T-helper 17 cell (primary cell): ENCODE measurements around the gene SYT1. TPM values are rescaled to one million over a fixed set of nuclear protein-coding genes. Genes with fewer than 3 reads are reported as not detected.

Experiments used
- ATAC-seq: fragments of 150-1000 bp; cut with Tn5 transposase; 2 replicates; pipeline ENCODE4 v1.10.0; 2021; ENCODE audit warnings: mild to moderate bottlenecking, moderate library complexity
- DNase-seq, 3 donors: peaks; one replicate each; pipeline versions ENCODE4 v3.0.0 to v3.0.0-alpha.2; 2020 to 2021
- H3K9me3 ChIP-seq: one replicate; pipeline ENCODE4 v1.7.0; 2013; ENCODE audit warnings: low read length, mild to moderate bottlenecking; ENCODE audit not compliant: control insufficient read depth, poor library complexity, severe bottlenecking
- H3K27ac Mint-ChIP-seq: one replicate; pipeline ENCODE4 v1.8.0; 2022; ENCODE audit warnings: mild to moderate bottlenecking, moderate library complexity, mixed read lengths
- H3K27me3 Mint-ChIP-seq: one replicate; pipeline ENCODE4 v1.8.0; 2022; ENCODE audit warnings: mixed read lengths
- H3K36me3 Mint-ChIP-seq: one replicate; pipeline ENCODE4 v1.8.0; 2022; ENCODE audit warnings: low read depth, mixed read lengths
- H3K4me1 Mint-ChIP-seq: one replicate; pipeline ENCODE4 v1.8.0; 2022; ENCODE audit warnings: mild to moderate bottlenecking, mixed read lengths
- H3K4me3 Mint-ChIP-seq: one replicate; pipeline ENCODE4 v1.8.0; 2022; ENCODE audit warnings: mild to moderate bottlenecking, moderate library complexity, mixed read lengths
- total RNA-seq, 4 donors: library from RNA in 2 of 4; stranded (reverse) in 2 of 4; gene quantifications; one replicate each; pipeline ENCODE4 v1.2.3 and lab custom pipeline; 2022 to 2026

SYT1 gene
- total RNA-seq, 2 donors from 2014 or later = not detected

DNA sequence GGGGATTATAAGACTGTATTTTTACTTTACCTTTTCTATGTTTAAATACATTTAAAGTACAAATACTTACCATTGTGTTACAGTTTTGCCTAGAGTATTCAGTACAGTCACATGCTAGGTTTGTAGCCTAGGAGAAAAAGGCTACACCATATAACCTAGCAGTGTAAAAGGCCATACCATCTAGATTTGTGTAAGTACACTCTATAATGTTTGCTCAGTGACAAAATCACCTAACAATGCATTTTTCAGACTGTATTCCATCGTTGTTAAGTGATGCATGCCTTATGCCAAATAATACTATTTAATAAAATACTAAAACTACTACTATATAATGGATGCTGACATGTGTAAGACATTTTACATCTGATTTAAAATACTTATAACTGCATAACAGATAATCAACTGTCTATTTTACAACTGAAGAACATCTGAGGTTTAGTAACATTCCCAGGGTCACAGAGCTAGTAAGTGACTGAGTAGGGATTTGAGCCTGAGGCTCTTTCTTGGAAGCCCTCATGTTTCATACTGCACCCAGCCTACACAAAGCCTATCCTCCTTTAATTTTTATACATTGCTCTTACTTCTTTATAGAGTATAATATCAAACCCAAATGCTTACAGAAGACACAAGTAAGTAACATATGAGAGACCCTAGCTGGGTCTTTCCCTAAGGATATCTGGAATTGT lies 296.8 kb downstream of the SYT1 start:
- DNase-seq = no peak
- H3K36me3 Mint-ChIP-seq = no peaks in the 10 kb centered on the region
- H3K9me3 ChIP-seq = no peaks in the 10 kb centered on the region
- no peaks in the 10 kb centered on the region for H3K4me1 Mint-ChIP-seq
- H3K27ac Mint-ChIP-seq = no peak overlapping the region
- no peak for ATAC-seq
- no peak overlapping the region for H3K4me3 Mint-ChIP-seq
- H3K27me3 Mint-ChIP-seq = no peaks in the 10 kb centered on the region

DNA sequence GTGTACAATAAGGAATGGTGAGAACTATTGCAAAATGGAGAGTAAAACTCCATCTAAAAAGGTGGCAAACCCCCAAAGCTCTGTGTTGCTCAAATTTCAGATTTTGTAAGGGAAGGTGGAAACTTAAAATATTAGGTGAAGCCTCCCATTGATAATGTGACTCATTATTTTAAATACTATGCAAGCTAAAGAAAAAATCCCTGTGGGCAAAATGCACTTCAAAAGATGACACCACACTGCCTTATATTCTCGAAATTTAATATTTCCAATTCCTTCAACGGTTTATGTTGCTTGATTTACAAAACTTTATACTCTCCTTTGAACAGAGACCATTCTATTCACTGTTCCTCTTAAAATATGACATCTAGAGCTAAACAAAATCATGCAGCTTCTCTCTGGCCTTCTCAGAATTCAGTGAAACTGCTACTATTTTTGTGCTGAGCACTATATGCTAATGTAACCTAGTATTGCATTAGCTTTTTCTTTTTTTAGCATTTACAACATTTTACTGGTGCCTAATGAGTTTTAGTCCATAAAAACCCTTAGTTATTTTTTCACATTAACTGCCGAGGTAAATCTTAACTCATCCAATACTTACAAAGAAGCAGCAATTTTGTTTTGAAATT lies 297.7 kb downstream of the SYT1 start:
- Mint-ChIP-seq H3K4me3 (no peak overlapping the region), H3K27me3 (no peaks in the 10 kb centered on the region), H3K4me1 (no peaks in the 10 kb centered on the region), H3K36me3 (no peaks in the 10 kb centered on the region), H3K27ac (no peak overlapping the region)
- ATAC-seq = no peak
- no peaks in the 10 kb centered on the region for H3K9me3 ChIP-seq
- no peak for DNase-seq

DNA sequence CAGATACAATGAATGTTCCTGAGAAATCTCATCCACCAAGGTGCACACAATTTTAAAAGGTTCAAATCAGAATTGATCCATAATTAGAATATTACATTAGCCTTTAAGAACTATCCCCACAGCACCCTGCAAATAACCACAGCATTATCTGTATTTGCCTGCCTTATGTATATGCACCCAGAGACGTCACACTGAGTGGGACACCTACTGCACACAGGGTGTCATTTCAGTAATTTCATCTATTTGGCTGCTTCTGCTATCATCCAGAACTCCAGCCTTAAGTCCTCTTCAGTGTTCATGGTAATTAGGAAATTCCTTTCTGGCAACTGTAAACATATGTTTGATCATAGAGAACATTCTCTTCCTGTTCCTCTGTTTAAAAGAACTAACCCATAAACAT lies 298.4 kb downstream of the SYT1 start:
- Mint-ChIP-seq H3K4me3 (no peak overlapping the region), H3K4me1 (no peaks in the 10 kb centered on the region), H3K27me3 (no peaks in the 10 kb centered on the region), H3K27ac (no peak overlapping the region), H3K36me3 (no peaks in the 10 kb centered on the region)
- no peak for DNase-seq
- no peaks in the 10 kb centered on the region for H3K9me3 ChIP-seq
- ATAC-seq = no peak

DNA sequence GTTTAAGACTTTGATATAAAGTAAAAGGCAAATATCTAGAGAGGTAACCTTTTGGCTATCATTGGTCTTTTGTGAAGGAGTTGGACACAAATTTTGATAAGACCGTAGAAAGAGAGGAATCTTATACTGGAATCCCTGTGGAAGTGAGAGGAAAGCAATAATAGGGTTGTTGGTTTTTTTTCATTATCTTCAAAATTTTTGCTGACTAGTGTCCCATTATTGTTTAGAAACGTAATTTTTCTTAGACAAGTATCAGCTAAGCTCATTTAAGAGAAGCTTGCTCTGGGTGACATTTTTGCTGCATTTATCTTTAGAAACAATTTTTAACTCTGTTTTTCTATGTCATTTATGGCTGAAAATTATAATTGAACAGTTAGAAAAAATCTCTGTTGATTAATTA lies 300.3 kb downstream of the SYT1 start:
- ATAC-seq (no peak), DNase-seq (no peak)
- no peaks in the 10 kb centered on the region for H3K27me3 Mint-ChIP-seq
- no peak overlapping the region for H3K4me3 Mint-ChIP-seq
- no peak overlapping the region for H3K27ac Mint-ChIP-seq
- no peaks in the 10 kb centered on the region for H3K9me3 ChIP-seq
- no peaks in the 10 kb centered on the region for H3K4me1 Mint-ChIP-seq
- H3K36me3 Mint-ChIP-seq = no peaks in the 10 kb centered on the region

DNA sequence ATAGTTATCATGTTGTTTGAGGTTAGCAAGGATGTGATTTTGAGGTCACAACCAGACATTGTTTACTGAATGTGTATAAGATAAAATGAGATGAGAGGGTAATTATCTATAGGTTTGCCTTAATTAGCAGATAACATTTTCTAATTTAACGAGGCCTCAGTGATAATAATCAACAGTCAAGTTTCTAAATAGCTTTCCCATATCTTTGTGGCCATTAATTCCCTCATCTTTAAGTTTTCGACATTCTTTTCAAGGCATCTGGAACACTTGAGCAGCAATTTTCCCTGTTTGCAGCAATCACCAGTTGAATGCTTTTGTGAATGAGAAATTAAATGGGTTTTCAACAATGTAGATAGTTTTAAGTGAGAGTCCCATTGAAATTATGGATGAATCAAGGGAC lies 304.1 kb downstream of the SYT1 start:
- Mint-ChIP-seq H3K27ac (no peak overlapping the region), H3K36me3 (no peaks in the 10 kb centered on the region), H3K27me3 (no peaks in the 10 kb centered on the region), H3K4me3 (no peak overlapping the region), H3K4me1 (no peaks in the 10 kb centered on the region)
- no peaks in the 10 kb centered on the region for H3K9me3 ChIP-seq
- DNase-seq = no peak
- ATAC-seq = no peak

DNA sequence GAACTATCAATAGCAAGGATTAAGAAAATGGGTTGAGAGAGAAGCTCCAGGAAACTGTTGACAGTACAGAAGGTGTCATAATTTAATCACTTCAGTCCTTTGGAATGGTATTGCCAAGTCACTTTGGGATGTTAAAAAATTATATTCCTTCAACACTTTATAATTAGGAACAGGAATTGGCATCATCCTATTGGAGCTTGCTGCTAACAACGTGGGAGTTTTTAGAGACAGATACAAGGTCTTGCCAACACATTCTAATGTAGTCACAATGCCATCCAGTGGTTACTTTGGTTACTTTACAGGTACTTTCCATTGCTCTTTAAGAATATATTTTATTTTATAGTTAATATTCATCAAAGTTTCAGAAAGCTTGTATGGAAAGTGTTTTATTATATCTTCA lies 310.1 kb downstream of the SYT1 start:
- H3K9me3 ChIP-seq = no peaks in the 10 kb centered on the region
- H3K27me3 Mint-ChIP-seq = no peaks in the 10 kb centered on the region
- no peaks in the 10 kb centered on the region for H3K4me1 Mint-ChIP-seq
- H3K4me3 Mint-ChIP-seq = no peak overlapping the region
- H3K36me3 Mint-ChIP-seq = no peaks in the 10 kb centered on the region
- DNase-seq (no peak), ATAC-seq (no peak)
- H3K27ac Mint-ChIP-seq = no peak overlapping the region

DNA sequence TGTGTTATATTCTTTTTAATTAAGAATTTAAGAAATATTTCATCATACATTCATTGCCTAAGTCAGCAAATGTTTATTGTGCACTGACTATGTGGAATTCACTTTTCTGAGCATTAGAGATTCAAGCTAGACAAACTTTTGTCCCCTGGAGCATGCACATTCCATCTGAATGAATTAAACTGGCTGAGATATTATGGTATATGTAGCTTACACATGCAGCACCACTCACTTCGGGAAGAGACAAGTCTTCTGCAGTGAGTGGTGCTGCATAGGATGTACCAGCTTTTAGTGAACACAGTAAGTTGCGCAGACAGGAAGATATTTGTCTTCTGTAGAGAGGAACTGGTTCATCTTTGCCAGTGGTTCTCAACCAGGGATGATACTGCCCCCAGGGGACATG lies 318.4 kb downstream of the SYT1 start:
- ATAC-seq = no peak
- H3K4me3 Mint-ChIP-seq = no peak overlapping the region
- H3K36me3 Mint-ChIP-seq = no peaks in the 10 kb centered on the region
- H3K4me1 Mint-ChIP-seq = no peaks in the 10 kb centered on the region
- H3K27me3 Mint-ChIP-seq = no peaks in the 10 kb centered on the region
- no peak for DNase-seq
- no peaks in the 10 kb centered on the region for H3K9me3 ChIP-seq
- no peak overlapping the region for H3K27ac Mint-ChIP-seq

DNA sequence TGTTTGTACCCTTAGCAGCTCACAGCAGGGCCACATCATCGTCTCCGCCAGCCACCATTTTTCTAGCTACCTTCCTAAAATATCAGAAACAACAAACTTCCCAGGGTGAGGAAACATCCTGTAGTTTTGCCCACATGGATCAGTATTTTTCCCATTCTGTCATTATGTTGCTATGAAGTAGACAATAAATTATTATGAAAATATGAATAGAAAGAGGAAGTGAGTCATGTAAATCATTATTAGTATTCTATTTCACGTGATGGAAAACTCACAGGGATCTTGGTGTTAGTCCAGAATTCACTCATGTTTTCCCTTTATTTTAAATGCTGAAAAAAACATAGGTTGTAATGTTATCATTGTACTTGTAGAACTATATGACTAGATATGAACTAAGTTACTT lies 319.4 kb downstream of the SYT1 start:
- Mint-ChIP-seq H3K4me3 (no peak overlapping the region), H3K36me3 (no peaks in the 10 kb centered on the region), H3K27me3 (no peaks in the 10 kb centered on the region), H3K27ac (no peak overlapping the region), H3K4me1 (no peaks in the 10 kb centered on the region)
- no peaks in the 10 kb centered on the region for H3K9me3 ChIP-seq
- ATAC-seq = no peak
- no peak for DNase-seq

DNA sequence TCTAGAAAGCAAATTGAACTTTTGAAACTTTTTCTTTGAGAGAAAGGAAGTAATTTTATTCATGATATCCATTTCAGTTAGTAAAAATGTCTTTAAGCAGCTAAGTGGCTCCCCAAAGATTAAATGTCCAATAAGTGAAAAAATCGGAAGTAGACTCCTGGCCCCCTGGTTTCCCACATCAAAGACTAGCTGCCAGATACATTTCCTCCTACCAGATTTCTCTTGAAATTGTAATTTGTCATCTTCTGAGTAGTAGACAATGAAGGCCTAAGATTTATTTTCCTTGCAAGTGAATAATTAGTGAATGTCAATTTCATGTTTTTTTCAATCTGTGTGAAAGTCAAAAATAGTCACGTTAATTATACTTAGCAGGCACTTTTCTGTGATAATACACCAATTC lies 321.9 kb downstream of the SYT1 start:
- Mint-ChIP-seq H3K4me3 (no peak overlapping the region), H3K27me3 (no peaks in the 10 kb centered on the region), H3K36me3 (no peaks in the 10 kb centered on the region), H3K27ac (no peak overlapping the region), H3K4me1 (no peaks in the 10 kb centered on the region)
- no peaks in the 10 kb centered on the region for H3K9me3 ChIP-seq
- ATAC-seq (no peak), DNase-seq (no peak)

DNA sequence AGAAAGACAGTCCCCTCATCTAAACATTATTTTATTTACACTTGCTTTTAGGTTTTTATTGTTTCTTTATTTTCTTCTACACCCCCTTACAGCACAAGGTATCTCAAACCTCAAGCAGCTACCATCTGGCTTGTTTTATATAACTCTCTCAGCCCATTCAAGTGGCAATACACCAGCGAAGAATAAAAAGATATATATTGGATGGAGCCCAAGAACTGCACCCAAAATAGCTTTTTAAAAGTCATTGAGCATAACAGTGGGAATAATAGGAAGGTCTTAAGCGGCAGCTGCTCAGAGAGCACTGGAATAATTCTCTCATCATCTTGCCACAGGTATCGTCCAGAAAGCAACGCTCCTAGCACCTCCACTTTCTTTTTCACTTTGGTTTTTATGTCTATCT lies 322.5 kb downstream of the SYT1 start:
- H3K4me3 Mint-ChIP-seq = no peak overlapping the region
- H3K9me3 ChIP-seq = no peaks in the 10 kb centered on the region
- no peaks in the 10 kb centered on the region for H3K4me1 Mint-ChIP-seq
- H3K27ac Mint-ChIP-seq = no peak overlapping the region
- no peaks in the 10 kb centered on the region for H3K36me3 Mint-ChIP-seq
- no peaks in the 10 kb centered on the region for H3K27me3 Mint-ChIP-seq
- ATAC-seq (no peak), DNase-seq (no peak)

DNA sequence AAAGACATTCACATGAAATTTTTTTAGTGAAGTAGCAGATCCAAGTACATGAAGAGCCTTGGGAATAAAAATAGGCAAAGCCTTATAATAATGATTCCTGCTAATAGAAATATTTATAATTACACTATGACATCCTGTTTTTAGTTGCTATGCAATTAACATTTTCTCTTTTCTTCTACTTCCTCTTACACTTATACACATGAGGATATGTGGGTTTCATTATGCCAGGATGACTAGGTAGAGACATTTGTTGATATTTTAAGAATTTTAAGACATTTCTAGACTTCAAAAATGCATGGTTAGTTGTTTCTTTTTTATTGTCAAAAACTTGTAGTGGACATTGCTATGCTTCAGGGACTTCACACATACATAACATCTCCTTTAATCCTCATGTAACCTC lies 326.8 kb downstream of the SYT1 start:
- no peaks in the 10 kb centered on the region for H3K9me3 ChIP-seq
- Mint-ChIP-seq H3K36me3 (no peaks in the 10 kb centered on the region), H3K4me3 (no peak overlapping the region), H3K27me3 (no peaks in the 10 kb centered on the region), H3K27ac (no peak overlapping the region), H3K4me1 (no peaks in the 10 kb centered on the region)
- ATAC-seq = no peak
- DNase-seq = no peak

DNA sequence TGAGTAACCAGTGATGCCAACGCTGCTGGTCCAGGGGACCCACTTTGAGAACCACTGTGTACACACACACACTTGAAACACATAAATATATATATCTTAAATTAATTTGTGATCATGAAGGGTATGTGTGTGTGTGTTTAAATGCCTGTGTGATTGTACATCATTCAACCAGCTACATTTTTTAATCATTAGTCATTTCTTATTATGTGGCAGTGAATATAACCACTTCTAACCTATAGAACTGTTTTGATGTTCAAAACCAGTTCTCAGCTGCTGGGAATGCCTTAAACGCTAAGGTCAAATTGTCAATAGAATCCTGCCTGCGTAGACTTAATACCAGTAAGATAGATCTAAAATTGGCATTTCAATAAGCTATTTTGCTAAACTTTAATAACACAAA lies 330.0 kb downstream of the SYT1 start:
- H3K9me3 ChIP-seq = no peaks in the 10 kb centered on the region
- Mint-ChIP-seq H3K36me3 (no peaks in the 10 kb centered on the region), H3K4me1 (no peaks in the 10 kb centered on the region), H3K4me3 (no peak overlapping the region), H3K27me3 (no peaks in the 10 kb centered on the region), H3K27ac (no peak overlapping the region)
- ATAC-seq (no peak), DNase-seq (no peak)

DNA sequence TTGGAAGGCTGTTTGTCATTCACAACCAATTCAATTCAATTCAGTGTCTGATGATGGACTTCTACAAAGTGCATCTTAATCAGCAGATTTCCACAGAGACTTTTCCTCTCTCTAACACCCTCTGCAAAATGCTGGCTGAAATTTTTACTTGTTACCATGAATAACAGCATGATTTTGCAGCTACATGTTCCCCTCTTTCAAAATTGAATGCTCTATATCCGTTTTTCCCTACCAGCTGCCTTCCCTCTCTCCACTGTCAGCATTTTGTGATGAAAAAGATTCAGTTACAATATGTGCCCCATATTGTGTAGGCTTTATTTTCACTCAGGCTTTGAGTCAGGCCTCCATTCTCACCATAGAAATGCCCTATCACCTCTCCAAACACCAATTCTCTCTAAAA lies 334.6 kb downstream of the SYT1 start:
- DNase-seq = no peak
- Mint-ChIP-seq H3K27ac (no peak overlapping the region), H3K27me3 (no peaks in the 10 kb centered on the region), H3K4me3 (no peak overlapping the region), H3K36me3 (no peaks in the 10 kb centered on the region), H3K4me1 (no peaks in the 10 kb centered on the region)
- H3K9me3 ChIP-seq = no peaks in the 10 kb centered on the region
- no peak for ATAC-seq

DNA sequence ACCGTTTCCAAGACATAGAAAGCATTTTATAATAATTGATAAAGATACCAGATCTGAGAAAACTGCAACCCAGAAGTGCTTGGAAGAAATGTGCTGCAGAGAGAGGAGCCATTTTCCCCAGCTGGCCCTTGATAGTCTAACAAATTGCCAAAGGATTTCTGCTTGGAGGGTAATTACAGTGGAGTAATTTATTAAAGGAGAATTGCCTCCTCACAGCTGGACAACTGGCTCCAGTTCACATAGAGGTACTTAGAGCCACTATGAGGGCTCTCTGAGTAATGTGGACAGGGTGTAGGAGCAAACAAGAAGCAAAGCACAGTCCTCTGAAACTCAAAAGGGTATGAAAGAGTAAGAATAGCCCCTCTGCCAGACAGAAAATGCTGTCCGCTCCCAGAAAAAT lies 335.6 kb downstream of the SYT1 start:
- H3K9me3 ChIP-seq = no peaks in the 10 kb centered on the region
- H3K36me3 Mint-ChIP-seq = no peaks in the 10 kb centered on the region
- DNase-seq (no peak), ATAC-seq (no peak)
- no peaks in the 10 kb centered on the region for H3K4me1 Mint-ChIP-seq
- H3K4me3 Mint-ChIP-seq = no peak overlapping the region
- no peak overlapping the region for H3K27ac Mint-ChIP-seq
- no peaks in the 10 kb centered on the region for H3K27me3 Mint-ChIP-seq
